ENCODE results near the gene ANGPTL7. TPM values are rescaled to one million over a fixed set of nuclear protein-coding genes. Genes with fewer than 3 reads are reported as not detected.

Gene ANGPTL7
- total and polyA plus RNA-seq, 2 of the 8 experiments (the other 6 are each of a cell fraction or from before 2014, with no cell fraction given) = not detected

DNA sequence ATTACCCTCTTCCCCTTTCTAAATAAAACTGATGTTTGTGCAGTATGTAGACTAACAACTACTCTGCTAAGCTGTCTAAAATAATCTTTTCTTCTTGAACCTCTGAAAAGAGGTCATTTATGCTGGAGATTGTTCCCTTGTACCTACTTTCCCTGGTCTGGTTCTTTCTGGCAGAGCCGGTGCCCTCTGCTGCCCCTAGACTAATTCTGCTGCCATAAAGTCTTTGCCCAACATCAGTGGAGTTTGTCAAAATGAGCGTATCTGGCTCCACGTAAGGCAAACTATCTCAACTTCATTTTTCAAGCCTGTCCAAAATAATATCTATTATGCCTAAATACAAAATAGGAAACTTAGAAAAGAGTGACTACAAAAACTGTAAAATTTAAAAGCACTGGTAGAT is 30.9 kb upstream of the ANGPTL7 start (continued):
- TF ChIP-seq, protein P1, sequence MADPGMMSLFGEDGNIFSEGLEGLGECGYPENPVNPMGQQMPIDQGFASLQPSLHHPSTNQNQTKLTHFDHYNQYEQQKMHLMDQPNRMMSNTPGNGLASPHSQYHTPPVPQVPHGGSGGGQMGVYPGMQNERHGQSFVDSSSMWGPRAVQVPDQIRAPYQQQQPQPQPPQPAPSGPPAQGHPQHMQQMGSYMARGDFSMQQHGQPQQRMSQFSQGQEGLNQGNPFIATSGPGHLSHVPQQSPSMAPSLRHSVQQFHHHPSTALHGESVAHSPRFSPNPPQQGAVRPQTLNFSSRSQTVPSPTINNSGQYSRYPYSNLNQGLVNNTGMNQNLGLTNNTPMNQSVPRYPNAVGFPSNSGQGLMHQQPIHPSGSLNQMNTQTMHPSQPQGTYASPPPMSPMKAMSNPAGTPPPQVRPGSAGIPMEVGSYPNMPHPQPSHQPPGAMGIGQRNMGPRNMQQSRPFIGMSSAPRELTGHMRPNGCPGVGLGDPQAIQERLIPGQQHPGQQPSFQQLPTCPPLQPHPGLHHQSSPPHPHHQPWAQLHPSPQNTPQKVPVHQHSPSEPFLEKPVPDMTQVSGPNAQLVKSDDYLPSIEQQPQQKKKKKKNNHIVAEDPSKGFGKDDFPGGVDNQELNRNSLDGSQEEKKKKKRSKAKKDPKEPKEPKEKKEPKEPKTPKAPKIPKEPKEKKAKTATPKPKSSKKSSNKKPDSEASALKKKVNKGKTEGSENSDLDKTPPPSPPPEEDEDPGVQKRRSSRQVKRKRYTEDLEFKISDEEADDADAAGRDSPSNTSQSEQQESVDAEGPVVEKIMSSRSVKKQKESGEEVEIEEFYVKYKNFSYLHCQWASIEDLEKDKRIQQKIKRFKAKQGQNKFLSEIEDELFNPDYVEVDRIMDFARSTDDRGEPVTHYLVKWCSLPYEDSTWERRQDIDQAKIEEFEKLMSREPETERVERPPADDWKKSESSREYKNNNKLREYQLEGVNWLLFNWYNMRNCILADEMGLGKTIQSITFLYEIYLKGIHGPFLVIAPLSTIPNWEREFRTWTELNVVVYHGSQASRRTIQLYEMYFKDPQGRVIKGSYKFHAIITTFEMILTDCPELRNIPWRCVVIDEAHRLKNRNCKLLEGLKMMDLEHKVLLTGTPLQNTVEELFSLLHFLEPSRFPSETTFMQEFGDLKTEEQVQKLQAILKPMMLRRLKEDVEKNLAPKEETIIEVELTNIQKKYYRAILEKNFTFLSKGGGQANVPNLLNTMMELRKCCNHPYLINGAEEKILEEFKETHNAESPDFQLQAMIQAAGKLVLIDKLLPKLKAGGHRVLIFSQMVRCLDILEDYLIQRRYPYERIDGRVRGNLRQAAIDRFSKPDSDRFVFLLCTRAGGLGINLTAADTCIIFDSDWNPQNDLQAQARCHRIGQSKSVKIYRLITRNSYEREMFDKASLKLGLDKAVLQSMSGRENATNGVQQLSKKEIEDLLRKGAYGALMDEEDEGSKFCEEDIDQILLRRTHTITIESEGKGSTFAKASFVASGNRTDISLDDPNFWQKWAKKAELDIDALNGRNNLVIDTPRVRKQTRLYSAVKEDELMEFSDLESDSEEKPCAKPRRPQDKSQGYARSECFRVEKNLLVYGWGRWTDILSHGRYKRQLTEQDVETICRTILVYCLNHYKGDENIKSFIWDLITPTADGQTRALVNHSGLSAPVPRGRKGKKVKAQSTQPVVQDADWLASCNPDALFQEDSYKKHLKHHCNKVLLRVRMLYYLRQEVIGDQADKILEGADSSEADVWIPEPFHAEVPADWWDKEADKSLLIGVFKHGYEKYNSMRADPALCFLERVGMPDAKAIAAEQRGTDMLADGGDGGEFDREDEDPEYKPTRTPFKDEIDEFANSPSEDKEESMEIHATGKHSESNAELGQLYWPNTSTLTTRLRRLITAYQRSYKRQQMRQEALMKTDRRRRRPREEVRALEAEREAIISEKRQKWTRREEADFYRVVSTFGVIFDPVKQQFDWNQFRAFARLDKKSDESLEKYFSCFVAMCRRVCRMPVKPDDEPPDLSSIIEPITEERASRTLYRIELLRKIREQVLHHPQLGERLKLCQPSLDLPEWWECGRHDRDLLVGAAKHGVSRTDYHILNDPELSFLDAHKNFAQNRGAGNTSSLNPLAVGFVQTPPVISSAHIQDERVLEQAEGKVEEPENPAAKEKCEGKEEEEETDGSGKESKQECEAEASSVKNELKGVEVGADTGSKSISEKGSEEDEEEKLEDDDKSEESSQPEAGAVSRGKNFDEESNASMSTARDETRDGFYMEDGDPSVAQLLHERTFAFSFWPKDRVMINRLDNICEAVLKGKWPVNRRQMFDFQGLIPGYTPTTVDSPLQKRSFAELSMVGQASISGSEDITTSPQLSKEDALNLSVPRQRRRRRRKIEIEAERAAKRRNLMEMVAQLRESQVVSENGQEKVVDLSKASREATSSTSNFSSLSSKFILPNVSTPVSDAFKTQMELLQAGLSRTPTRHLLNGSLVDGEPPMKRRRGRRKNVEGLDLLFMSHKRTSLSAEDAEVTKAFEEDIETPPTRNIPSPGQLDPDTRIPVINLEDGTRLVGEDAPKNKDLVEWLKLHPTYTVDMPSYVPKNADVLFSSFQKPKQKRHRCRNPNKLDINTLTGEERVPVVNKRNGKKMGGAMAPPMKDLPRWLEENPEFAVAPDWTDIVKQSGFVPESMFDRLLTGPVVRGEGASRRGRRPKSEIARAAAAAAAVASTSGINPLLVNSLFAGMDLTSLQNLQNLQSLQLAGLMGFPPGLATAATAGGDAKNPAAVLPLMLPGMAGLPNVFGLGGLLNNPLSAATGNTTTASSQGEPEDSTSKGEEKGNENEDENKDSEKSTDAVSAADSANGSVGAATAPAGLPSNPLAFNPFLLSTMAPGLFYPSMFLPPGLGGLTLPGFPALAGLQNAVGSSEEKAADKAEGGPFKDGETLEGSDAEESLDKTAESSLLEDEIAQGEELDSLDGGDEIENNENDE (IDR thresholded peaks at IDR 0.05; ENCODE audit: insufficient replicate concordance, low read length) = no peak

Measured in H1 (cell line).